HCT116 (cell line): Measurements from ENCODE around the gene CRCP. TPM values are rescaled to one million over a fixed set of nuclear protein-coding genes. Genes with fewer than 3 reads are reported as not detected.
A peak's percentile ranks its signal among the peaks of the same experiment; 100 is the strongest.

ENCODE experiments used
- ATAC-seq: fragments of 200-7000 bp; cut with Tn5 transposase; 2 replicates; pipeline ENCODE4 v1.9.1; 2020; ENCODE audit warnings: mild to moderate bottlenecking, moderate library complexity
- BruUV-seq: library from RNA; stranded (reverse); fragments of 400-500 nt; replicated peaks from 2 replicates; lab custom pipeline; 2021; lab: Mats Ljungman, UMichigan
- CTCF ChIA-PET: fragments of 300-600 bp; sonication (Branson Sonifier 250); formaldehyde crosslinking; loops from one replicate; lab custom pipeline; 2021; ENCODE audit warnings: antibody characterized with exemption; lab: Charles Lee
- POLR2A ChIA-PET: fragments of 300-600, 350-600 bp; sonication (Branson Sonifier 250); formaldehyde crosslinking; loops from one replicate; lab custom pipeline; 2021; ENCODE audit warnings: antibody characterized with exemption; lab: Charles Lee
- RAD21 ChIA-PET, 2 experiments: fragments of 300-600 bp; sonication (Branson Sonifier 250); formaldehyde crosslinking; loops; one replicate each; lab custom pipeline; 2023; ENCODE audit warnings: low total read pairs in 2 of 2; ENCODE audit not compliant: uncharacterized antibody in 2 of 2, unreplicated experiment in 2 of 2, low non-redundant PET in 1 of 2; lab: Charles Lee
- DNase-seq: peaks from one replicate; pipeline ENCODE4 v3.0.0-alpha.2; 2010; ENCODE audit warnings: low read depth, low spot score
- H2AFZ ChIP-seq: fragments of 200-600 bp; shearing (Covaris generic), sonication (generic); 2 replicates; pipeline ENCODE4 v1.6.1; 2017; ENCODE audit warnings: low read depth, mixed run types, mixed read lengths, antibody characterized with exemption, low read length; ENCODE audit not compliant: poor library complexity, severe bottlenecking
- H3K27ac ChIP-seq: 2 replicates; pipeline ENCODE4 v1.5.1; 2012; ENCODE audit warnings: low read depth, low read length
- H3K27me3 ChIP-seq: fragments of 200-600 bp; sonication (generic); 2 replicates; pipeline ENCODE4 v1.6.1; 2016; ENCODE audit warnings: mixed run types, low read length, mixed read lengths; ENCODE audit not compliant: insufficient read depth
- H3K36me3 ChIP-seq, 2 experiments: fragments of 200-500 bp in 1 of 2; fragments of 200-600 bp in 1 of 2; sonication (Bioruptor generic) in 1 of 2; sonication (generic) in 1 of 2; 2 replicates each; pipeline versions ENCODE4 v1.5.1 to v1.6.1; 2014 to 2016; ENCODE audit warnings: low read length in 2 of 2, inconsistent platforms in 1 of 2, mixed read lengths in 1 of 2, mixed run types in 1 of 2; ENCODE audit not compliant: insufficient read depth in 2 of 2, control insufficient read depth in 1 of 2
- H3K4me1 ChIP-seq, 2 experiments: fragments of 200-600 bp in 1 of 2; sonication (generic) in 1 of 2; 2 replicates each; pipeline versions ENCODE4 v1.5.1 to v1.6.1; 2012 to 2017; ENCODE audit warnings: low read length in 2 of 2, inconsistent platforms in 1 of 2, mild to moderate bottlenecking in 1 of 2, mixed read lengths in 1 of 2, mixed run types in 1 of 2, moderate library complexity in 1 of 2; ENCODE audit not compliant: insufficient read depth in 2 of 2, control insufficient read depth in 1 of 2
- H3K4me2 ChIP-seq: fragments of 200-600 bp; sonication (generic); 2 replicates; pipeline ENCODE4 v1.6.1; 2017; ENCODE audit warnings: mixed run types, low read length, mixed read lengths
- H3K4me3 ChIP-seq, 2 experiments: fragments of 200-600 bp in 1 of 2; sonication (generic) in 1 of 2; replicated peaks in 1 of 2; 2 replicates each; pipeline ENCODE4 v1.5.1; 2011 to 2016; ENCODE audit warnings: low read length in 2 of 2, control low read depth in 1 of 2, low read depth in 1 of 2, mild to moderate bottlenecking in 1 of 2, mixed read lengths in 1 of 2, mixed run types in 1 of 2
- H3K79me2 ChIP-seq: fragments of 200-600 bp; sonication (generic); 2 replicates; pipeline ENCODE4 v1.6.1; 2017; ENCODE audit warnings: mild to moderate bottlenecking, mixed run types, low read length, moderate library complexity, mixed read lengths; ENCODE audit not compliant: insufficient read depth
- H3K9ac ChIP-seq: fragments of 200-600 bp; sonication (generic); 2 replicates; pipeline ENCODE4 v1.6.1; 2016; ENCODE audit warnings: low read length, mixed read lengths
- H3K9me2 ChIP-seq: fragments of 200-600 bp; sonication (generic), shearing (Covaris generic); 2 replicates; pipeline ENCODE4 v1.6.1; 2017; ENCODE audit warnings: mixed run types, mild to moderate bottlenecking, moderate library complexity; ENCODE audit not compliant: insufficient read depth
- H3K9me3 ChIP-seq, 2 experiments: fragments of 200-500 bp in 1 of 2; fragments of 200-600 bp in 1 of 2; sonication (Bioruptor generic) in 1 of 2; sonication (generic) in 1 of 2; 2 replicates each; pipeline ENCODE4 v1.6.1; 2014 to 2017; ENCODE audit warnings: low read length in 2 of 2, mixed read lengths in 2 of 2, inconsistent platforms in 1 of 2, low read depth in 1 of 2, mild to moderate bottlenecking in 1 of 2, mixed run types in 1 of 2, moderate library complexity in 1 of 2; ENCODE audit not compliant: control insufficient read depth in 1 of 2, insufficient read depth in 1 of 2
- H4K20me1 ChIP-seq: fragments of 200-600 bp; sonication (generic), shearing (Covaris generic); 2 replicates; pipeline ENCODE4 v1.6.1; 2017; ENCODE audit warnings: mixed run types, mild to moderate bottlenecking, moderate library complexity; ENCODE audit not compliant: insufficient read depth
- CBX3 ChIP-seq: IDR thresholded peaks from 2 replicates; pipeline ENCODE4 v1.6.1; 2012; ENCODE audit warnings: low read depth
- EZH2 ChIP-seq: fragments of 200-600 bp; sonication (generic); IDR thresholded peaks from 2 replicates; pipeline ENCODE4 v1.6.1; 2017; ENCODE audit warnings: antibody characterized with exemption, mixed run types
- EZH2phosphoT487 ChIP-seq: fragments of 200-600 bp; IDR thresholded peaks from 2 replicates; pipeline ENCODE4 v1.6.1; 2018; ENCODE audit warnings: antibody characterized with exemption, borderline replicate concordance
- FOSL1 ChIP-seq: IDR thresholded peaks from 2 replicates; pipeline ENCODE4 v1.6.1; 2012; ENCODE audit warnings: low read depth
- POLR2AphosphoS5 ChIP-seq: IDR thresholded peaks from 2 replicates; pipeline ENCODE4 v1.6.1; 2011; ENCODE audit warnings: mild to moderate bottlenecking, low read depth, low read length, moderate library complexity
- RAD21 ChIP-seq: IDR thresholded peaks from 2 replicates; pipeline ENCODE4 v1.6.1; 2012; ENCODE audit warnings: low read depth, mild to moderate bottlenecking
- SIN3A ChIP-seq: IDR thresholded peaks from 2 replicates; pipeline ENCODE4 v1.6.1; 2012; ENCODE audit warnings: low read depth
- SP1 ChIP-seq: IDR thresholded peaks from 2 replicates; pipeline ENCODE4 v1.6.1; 2012; ENCODE audit warnings: low read depth
- SRF ChIP-seq: IDR thresholded peaks from 2 replicates; pipeline ENCODE4 v1.6.1; 2012; ENCODE audit warnings: low read depth
- ZFX ChIP-seq: fragments of 450-650 bp; IDR thresholded peaks from 2 replicates; pipeline ENCODE4 v1.6.1; 2017
- intact Hi-C: fragments of 100-400 bp; cut with micrococcal nuclease; formaldehyde crosslinking; loops from 2 replicates; pipeline ENCODE4 v1.10.0; 2022
- total RNA-seq: library from RNA; stranded (reverse); gene quantifications from one replicate; pipeline ENCODE4 v1.2.1, GENCODE V29; 2021; ENCODE audit not compliant: unreplicated experiment
- TF ChIP-seq, protein P1 (sequence below): IDR thresholded peaks from 2 replicates; pipeline ENCODE4 v1.6.1; 2012
- TF ChIP-seq, protein P2 (sequence below): IDR thresholded peaks from 2 replicates; pipeline ENCODE4 v1.6.1; 2012; ENCODE audit warnings: low read depth
- TF ChIP-seq, protein P3 (sequence below), 3 experiments: fragments of 200-600 bp in 1 of 3; sonication (generic) in 1 of 3; IDR thresholded peaks in 2 of 3; conservative IDR thresholded peaks in 1 of 3; 2 replicates each; pipeline ENCODE4 v1.5.1; 2012 to 2017; ENCODE audit warnings: low read depth in 2 of 3, low read length in 2 of 3, antibody characterized with exemption in 1 of 3, borderline replicate concordance in 1 of 3, control low read depth in 1 of 3, mild to moderate bottlenecking in 1 of 3, mixed read lengths in 1 of 3, mixed run types in 1 of 3, moderate library complexity in 1 of 3; ENCODE audit not compliant: insufficient read depth in 1 of 3

Gene CRCP
- total RNA-seq, 1 experiment from 2014 or later, result 28.4 TPM

DNA sequence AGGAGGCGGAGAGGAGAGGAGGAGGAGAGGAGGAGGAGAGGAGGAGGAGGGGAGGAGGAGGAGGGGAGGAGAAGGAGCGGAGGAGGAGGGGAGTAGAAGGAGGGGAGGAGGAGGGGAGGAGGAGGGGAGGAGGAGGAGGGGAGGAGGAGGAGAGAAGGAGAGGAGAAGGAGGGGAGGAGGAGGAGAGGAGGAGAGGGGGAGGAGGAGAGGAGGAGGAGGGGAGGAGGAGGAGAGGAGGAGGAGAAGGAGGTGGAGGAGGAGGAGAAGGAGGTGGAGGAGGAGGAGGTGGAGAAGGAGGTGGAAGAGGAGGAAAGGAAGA lies 15.5 kb upstream of the CRCP start:
- Histone ChIP-seq H3K27ac (peak overlapping the region; percentile 99), H3K9me3 (no peaks in the 10 kb centered on the region), H4K20me1 (no peaks in the 10 kb centered on the region), H3K4me3 (peak overlapping the region; percentile 54 to 62), H3K4me1 (peaks cover 33 to 50% of the 10 kb centered on the region in 2 experiments), H3K4me2 (peak overlapping the region; percentile 96), H2AFZ (no peak overlapping the region), H3K27me3 (no peaks in the 10 kb centered on the region), H3K36me3 (no peaks in the 10 kb centered on the region), H3K79me2 (no peaks in the 10 kb centered on the region), H3K9ac (peak overlapping the region; percentile 74; the same call in 1 of the 2 replicates), H3K9me2 (no peaks in the 10 kb centered on the region)
- ChIA-PET CTCF (no interaction called here), POLR2A (no interaction called here), RAD21 (no interaction called here)
- BruUV-seq, result no TSS peak
- ATAC-seq (peak; percentile 46; the same call in 1 of the 2 replicates), DNase-seq (no peak)
- TF ChIP-seq EZH2phosphoT487, result no peak
- TF ChIP-seq RAD21, result no peak
- TF ChIP-seq, protein P1, sequence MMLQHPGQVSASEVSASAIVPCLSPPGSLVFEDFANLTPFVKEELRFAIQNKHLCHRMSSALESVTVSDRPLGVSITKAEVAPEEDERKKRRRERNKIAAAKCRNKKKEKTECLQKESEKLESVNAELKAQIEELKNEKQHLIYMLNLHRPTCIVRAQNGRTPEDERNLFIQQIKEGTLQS, result no peak
- TF ChIP-seq EZH2, result no peak
- TF ChIP-seq SP1, result no peak
- TF ChIP-seq FOSL1, result no peak
- intact Hi-C loops, result no loop called here

DNA sequence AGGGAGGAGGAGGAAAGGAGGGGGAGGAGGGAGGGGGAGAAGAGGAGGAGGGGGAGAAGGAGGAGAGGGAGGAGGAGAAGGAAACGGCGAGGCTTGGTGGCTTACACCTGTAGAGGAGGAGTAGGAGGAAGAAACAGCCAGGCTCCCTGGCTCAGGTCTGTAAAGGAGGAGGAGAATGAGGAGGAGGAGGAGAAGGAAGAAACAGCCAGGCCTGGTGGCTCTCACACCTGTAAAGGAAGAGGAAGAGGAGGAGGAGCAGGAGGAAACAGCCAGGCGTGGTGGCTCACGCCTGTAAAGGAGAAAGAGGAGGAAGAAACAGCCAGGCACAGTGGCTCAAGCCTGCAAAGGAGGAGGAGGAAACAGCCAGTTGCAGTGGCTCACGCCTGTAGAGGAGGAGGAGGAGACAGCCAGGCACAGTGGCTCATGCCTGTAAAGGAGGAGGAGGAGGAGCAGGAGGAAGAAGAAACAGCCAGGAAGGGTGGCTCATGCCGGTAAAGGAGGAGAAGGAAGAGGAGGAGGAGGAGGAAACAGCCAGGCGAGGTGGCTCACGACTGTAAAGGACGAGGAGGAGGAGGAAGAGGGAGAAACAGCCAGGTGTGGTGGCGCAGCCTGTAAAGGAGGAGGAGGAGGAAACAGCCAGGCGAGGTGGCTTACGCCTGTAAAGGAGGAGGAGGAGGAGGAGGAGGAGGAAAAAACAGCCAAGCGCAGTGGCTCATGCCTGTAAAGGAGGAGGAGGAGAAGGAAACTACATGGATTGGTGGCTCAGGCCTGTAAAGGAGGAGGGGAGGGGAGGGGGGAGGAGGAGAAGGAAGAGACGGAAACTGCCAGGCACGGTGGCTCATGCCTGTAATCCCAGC lies 14.9 kb upstream of the CRCP start:
- Histone ChIP-seq H3K4me2 (peak overlapping the region; percentile 96), H3K9ac (peak overlapping the region; percentile 74), H3K79me2 (no peaks in the 10 kb centered on the region), H3K9me2 (no peaks in the 10 kb centered on the region), H3K36me3 (no peaks in the 10 kb centered on the region), H3K4me1 (peaks cover 33 to 55% of the 10 kb centered on the region in 2 experiments), H2AFZ (no peak overlapping the region), H3K27ac (peak overlapping the region; percentile 99), H3K27me3 (no peaks in the 10 kb centered on the region), H3K4me3 (peak overlapping the region; percentile 54 to 62), H3K9me3 (no peaks in the 10 kb centered on the region), H4K20me1 (no peaks in the 10 kb centered on the region)
- POLR2A ChIA-PET, result interaction anchor here (0.7 kb wide), 1 partner anchor 19 kb away, joined by 3 read pairs; no protein-coding TSS in a partner anchor
- DNase-seq, result peak; percentile 86
- intact Hi-C loops, result no loop called here
- TSS peak; percentile 87 for BruUV-seq
- peak; percentile 84 for ATAC-seq
- RAD21 ChIA-PET, result no interaction called here
- CTCF ChIA-PET, result no interaction called here
- TF ChIP-seq EZH2, result no peak
- no peak for TF ChIP-seq ZFX
- TF ChIP-seq CBX3, result no peak
- TF ChIP-seq, protein P2, sequence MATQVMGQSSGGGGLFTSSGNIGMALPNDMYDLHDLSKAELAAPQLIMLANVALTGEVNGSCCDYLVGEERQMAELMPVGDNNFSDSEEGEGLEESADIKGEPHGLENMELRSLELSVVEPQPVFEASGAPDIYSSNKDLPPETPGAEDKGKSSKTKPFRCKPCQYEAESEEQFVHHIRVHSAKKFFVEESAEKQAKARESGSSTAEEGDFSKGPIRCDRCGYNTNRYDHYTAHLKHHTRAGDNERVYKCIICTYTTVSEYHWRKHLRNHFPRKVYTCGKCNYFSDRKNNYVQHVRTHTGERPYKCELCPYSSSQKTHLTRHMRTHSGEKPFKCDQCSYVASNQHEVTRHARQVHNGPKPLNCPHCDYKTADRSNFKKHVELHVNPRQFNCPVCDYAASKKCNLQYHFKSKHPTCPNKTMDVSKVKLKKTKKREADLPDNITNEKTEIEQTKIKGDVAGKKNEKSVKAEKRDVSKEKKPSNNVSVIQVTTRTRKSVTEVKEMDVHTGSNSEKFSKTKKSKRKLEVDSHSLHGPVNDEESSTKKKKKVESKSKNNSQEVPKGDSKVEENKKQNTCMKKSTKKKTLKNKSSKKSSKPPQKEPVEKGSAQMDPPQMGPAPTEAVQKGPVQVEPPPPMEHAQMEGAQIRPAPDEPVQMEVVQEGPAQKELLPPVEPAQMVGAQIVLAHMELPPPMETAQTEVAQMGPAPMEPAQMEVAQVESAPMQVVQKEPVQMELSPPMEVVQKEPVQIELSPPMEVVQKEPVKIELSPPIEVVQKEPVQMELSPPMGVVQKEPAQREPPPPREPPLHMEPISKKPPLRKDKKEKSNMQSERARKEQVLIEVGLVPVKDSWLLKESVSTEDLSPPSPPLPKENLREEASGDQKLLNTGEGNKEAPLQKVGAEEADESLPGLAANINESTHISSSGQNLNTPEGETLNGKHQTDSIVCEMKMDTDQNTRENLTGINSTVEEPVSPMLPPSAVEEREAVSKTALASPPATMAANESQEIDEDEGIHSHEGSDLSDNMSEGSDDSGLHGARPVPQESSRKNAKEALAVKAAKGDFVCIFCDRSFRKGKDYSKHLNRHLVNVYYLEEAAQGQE, result no peak
- no peak for TF ChIP-seq SRF
- TF ChIP-seq EZH2phosphoT487, result no peak
- TF ChIP-seq, protein P1, result no peak
- no peak for TF ChIP-seq SIN3A
- TF ChIP-seq, protein P3, sequence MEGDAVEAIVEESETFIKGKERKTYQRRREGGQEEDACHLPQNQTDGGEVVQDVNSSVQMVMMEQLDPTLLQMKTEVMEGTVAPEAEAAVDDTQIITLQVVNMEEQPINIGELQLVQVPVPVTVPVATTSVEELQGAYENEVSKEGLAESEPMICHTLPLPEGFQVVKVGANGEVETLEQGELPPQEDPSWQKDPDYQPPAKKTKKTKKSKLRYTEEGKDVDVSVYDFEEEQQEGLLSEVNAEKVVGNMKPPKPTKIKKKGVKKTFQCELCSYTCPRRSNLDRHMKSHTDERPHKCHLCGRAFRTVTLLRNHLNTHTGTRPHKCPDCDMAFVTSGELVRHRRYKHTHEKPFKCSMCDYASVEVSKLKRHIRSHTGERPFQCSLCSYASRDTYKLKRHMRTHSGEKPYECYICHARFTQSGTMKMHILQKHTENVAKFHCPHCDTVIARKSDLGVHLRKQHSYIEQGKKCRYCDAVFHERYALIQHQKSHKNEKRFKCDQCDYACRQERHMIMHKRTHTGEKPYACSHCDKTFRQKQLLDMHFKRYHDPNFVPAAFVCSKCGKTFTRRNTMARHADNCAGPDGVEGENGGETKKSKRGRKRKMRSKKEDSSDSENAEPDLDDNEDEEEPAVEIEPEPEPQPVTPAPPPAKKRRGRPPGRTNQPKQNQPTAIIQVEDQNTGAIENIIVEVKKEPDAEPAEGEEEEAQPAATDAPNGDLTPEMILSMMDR (IDR thresholded peaks at IDR 0.05 in 2 of 3, conservative IDR thresholded peaks at IDR 0.05 in 1 of 3; ENCODE audit: borderline replicate concordance in 1 of 3, insufficient read depth in 1 of 3, low read depth in 2 of 3, low read length in 2 of 3), result no peak
- peak; percentile 75 for TF ChIP-seq POLR2AphosphoS5
